ENCODE measurements around the gene BLMH. TPM values are rescaled to one million over a fixed set of nuclear protein-coding genes. Genes with fewer than 3 reads are reported as not detected.
A peak's percentile ranks its signal among the peaks of the same experiment; 100 is the strongest.

The BLMH gene
- total and polyA plus RNA-seq, 9 of the 15 experiments (the other 6 are each of a cell fraction or from before 2014, with no cell fraction given): 26.0 to 118 (median 67.3) TPM

DNA sequence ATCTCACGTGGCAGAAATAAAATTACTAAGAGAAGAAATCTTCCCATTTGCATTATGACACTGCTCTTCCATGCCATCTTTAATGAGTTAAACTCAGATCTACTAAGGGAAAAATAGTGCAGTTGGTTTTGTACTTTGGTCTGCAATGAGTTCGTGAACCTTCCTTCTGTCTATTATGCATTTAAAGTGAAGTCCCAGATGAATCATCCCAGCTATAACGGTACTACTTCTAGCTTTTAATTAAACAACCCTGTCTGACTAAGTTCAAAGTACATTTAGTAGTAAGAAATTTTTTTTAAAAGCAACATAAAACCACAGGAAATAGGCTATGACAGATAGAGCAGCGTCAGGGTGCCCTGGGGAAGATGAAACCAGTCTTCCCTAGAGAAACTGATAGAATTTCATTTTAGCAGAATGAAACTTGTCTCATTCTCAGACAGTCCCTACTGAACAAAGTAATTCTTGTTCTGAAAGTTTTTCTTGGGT, 40.4 kb upstream of the BLMH start:
- Histone ChIP-seq H3K9ac (ENCODE audit: insufficient read depth in 1 of 2, low read depth in 2 of 2, low read length in 2 of 2) (no peak overlapping the region), H4K20me1 (replicated peaks; ENCODE audit: control insufficient read depth, insufficient read depth, low read length) (no peaks in the 10 kb centered on the region), H3K4me2 (ENCODE audit: insufficient read depth, low read length) (no peak overlapping the region), H3K36me3 (ENCODE audit: control insufficient read depth, insufficient read depth, low read length) (no peaks in the 10 kb centered on the region), H3K4me1 (replicated peaks in 1 of 2; ENCODE audit: control insufficient read depth in 2 of 2, insufficient read depth in 2 of 2, low read length in 2 of 2) (no peaks in the 10 kb centered on the region), H3K4me3 (no peak overlapping the region), H3K27me3 (ENCODE audit: control insufficient read depth in 2 of 2, insufficient read depth in 2 of 2, low read length in 2 of 2) (peaks cover 0 to 4% of the 10 kb centered on the region in 2 experiments; a peak in 2 of 5 replicates), H3K27ac (ENCODE audit: extremely low read depth, low read depth, low read length) (no peak overlapping the region), H3K9me3 (replicated peaks; ENCODE audit: control insufficient read depth, insufficient read depth, low read depth, low read length) (no peaks in the 10 kb centered on the region), H3K79me2 (ENCODE audit: control insufficient read depth, insufficient read depth, low read length) (no peaks in the 10 kb centered on the region), H3K9me1 (ENCODE audit: control insufficient read depth, insufficient read depth, low read length) (no peaks in the 10 kb centered on the region), H2AFZ (ENCODE audit: low read depth, low read length) (peak overlapping the region; percentile 18; the same call in 1 of the 2 replicates)
- no peak for FAIRE-seq
- ChIA-PET POLR2A (interaction anchor here (0.5 to 0.6 kb wide), 2 partner anchors 8 to 219 kb away, joined by 3 to 4 read pairs; no protein-coding TSS in a partner anchor), CTCF (ENCODE audit: low intra/inter-chr PET ratio) (no interaction called here)
- ATAC-seq: no peak
- TF ChIP-seq ELF2 (CRISPR knock-in tag; IDR thresholded peaks at IDR 0.05) (peak; percentile 31; the same call in 1 of the 2 replicates), POLR3G (IDR thresholded peaks at IDR 0.05; ENCODE audit: extremely low read depth, insufficient read length, insufficient replicate concordance) (no peak), KLF13 (tag; IDR thresholded peaks at IDR 0.05; ENCODE audit: borderline replicate concordance, low read depth) (no peak), ILK (tag; IDR thresholded peaks at IDR 0.05; ENCODE audit: borderline replicate concordance, low read depth) (no peak), SLC30A9 (CRISPR knock-in tag; IDR thresholded peaks at IDR 0.05) (no peak)
- 40% methylated on average over 4 of the region's 4 CpGs for WGBS (ENCODE audit: insufficient coverage, low coverage, missing lambda C conversion rate)
- BruUV-seq (replicated peaks): no TSS peak
- no peak for DNase-seq (ENCODE audit: extremely low read depth in 1 of 4, low spot score in 3 of 4)
- intact Hi-C loops (cut with micrococcal nuclease) (loop anchor here (10.0 kb wide), 1 partner anchor 57 kb away; no protein-coding TSS in a partner anchor), in situ Hi-C loops (cut with MboI) (loop anchor here (25.0 kb wide), 1 partner anchor 380 kb away; no protein-coding TSS in a partner anchor)

GRCh38 chr17:30326809-30327208, 35.1 kb upstream of the BLMH start:
- no peak overlapping the region for H3K4me2 ChIP-seq (ENCODE audit: insufficient read depth, low read length)
- H3K27ac ChIP-seq (ENCODE audit: extremely low read depth, low read depth, low read length): no peak overlapping the region
- FAIRE-seq: no peak
- H3K9me1 ChIP-seq (ENCODE audit: control insufficient read depth, insufficient read depth, low read length): no peaks in the 10 kb centered on the region
- no peak overlapping the region for H3K4me3 ChIP-seq
- intact Hi-C loops (cut with micrococcal nuclease): no loop called here
- H3K27me3 ChIP-seq (ENCODE audit: control insufficient read depth in 2 of 2, insufficient read depth in 2 of 2, low read length in 2 of 2): peaks cover 0 to 4% of the 10 kb centered on the region in 2 experiments; a peak in 2 of 5 replicates
- H3K9ac ChIP-seq (ENCODE audit: insufficient read depth in 1 of 2, low read depth in 2 of 2, low read length in 2 of 2): no peak overlapping the region
- no peaks in the 10 kb centered on the region for H4K20me1 ChIP-seq (replicated peaks; ENCODE audit: control insufficient read depth, insufficient read depth, low read length)
- no peaks in the 10 kb centered on the region for H3K9me3 ChIP-seq (replicated peaks; ENCODE audit: control insufficient read depth, insufficient read depth, low read depth, low read length)
- H2AFZ ChIP-seq (ENCODE audit: low read depth, low read length): no peak overlapping the region
- DNase-seq (ENCODE audit: extremely low read depth in 1 of 4, low spot score in 3 of 4): no peak
- H3K4me1 ChIP-seq (replicated peaks in 1 of 2; ENCODE audit: control insufficient read depth in 2 of 2, insufficient read depth in 2 of 2, low read length in 2 of 2): peaks cover 0 to 17% of the 10 kb centered on the region in 2 experiments; a peak in 3 of 5 replicates
- no TSS peak for BruUV-seq (replicated peaks)
- POLR2A ChIA-PET: interaction anchor here (0.6 to 1.4 kb wide), 4 partner anchors 8 to 222 kb away, joined by 3 to 4 read pairs (median 4); no protein-coding TSS in a partner anchor
- no peaks in the 10 kb centered on the region for H3K79me2 ChIP-seq (ENCODE audit: control insufficient read depth, insufficient read depth, low read length)
- H3K36me3 ChIP-seq (ENCODE audit: control insufficient read depth, insufficient read depth, low read length): no peaks in the 10 kb centered on the region
- in situ Hi-C loops (cut with MboI): loop anchor here (25.0 kb wide), 1 partner anchor 385 kb away; no protein-coding TSS in a partner anchor
- ATAC-seq: no peak
- CTCF ChIA-PET (ENCODE audit: low intra/inter-chr PET ratio): no interaction called here
- 7% methylated on average over 1 of the region's 1 CpG for WGBS (ENCODE audit: insufficient coverage, low coverage, missing lambda C conversion rate)
- TF ChIP-seq ZNF398 (CRISPR knock-in tag; IDR thresholded peaks at IDR 0.05): no peak
- TF ChIP-seq MEIS2 (IDR thresholded peaks at IDR 0.05; ENCODE audit: partially characterized antibody): peak; percentile 83
- TF ChIP-seq HDAC1 (IDR thresholded peaks at IDR 0.05): no peak
- TF ChIP-seq, protein P1, sequence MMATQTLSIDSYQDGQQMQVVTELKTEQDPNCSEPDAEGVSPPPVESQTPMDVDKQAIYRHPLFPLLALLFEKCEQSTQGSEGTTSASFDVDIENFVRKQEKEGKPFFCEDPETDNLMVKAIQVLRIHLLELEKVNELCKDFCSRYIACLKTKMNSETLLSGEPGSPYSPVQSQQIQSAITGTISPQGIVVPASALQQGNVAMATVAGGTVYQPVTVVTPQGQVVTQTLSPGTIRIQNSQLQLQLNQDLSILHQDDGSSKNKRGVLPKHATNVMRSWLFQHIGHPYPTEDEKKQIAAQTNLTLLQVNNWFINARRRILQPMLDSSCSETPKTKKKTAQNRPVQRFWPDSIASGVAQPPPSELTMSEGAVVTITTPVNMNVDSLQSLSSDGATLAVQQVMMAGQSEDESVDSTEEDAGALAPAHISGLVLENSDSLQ (IDR thresholded peaks at IDR 0.05): peak; percentile 37; the same call in 1 of the 2 replicates

Data from K562 (cell line).